HG02852 (cell line): Measurements from ENCODE around the gene SPPL2C.

Experiments used
- ATAC-seq: cut with Tn5 transposase; IDR thresholded peaks from one replicate; pipeline ENCODE4 v1.9.1; 2021; ENCODE audit warnings: mild to moderate bottlenecking, moderate library complexity; ENCODE audit not compliant: unreplicated experiment

The SPPL2C gene

DNA sequence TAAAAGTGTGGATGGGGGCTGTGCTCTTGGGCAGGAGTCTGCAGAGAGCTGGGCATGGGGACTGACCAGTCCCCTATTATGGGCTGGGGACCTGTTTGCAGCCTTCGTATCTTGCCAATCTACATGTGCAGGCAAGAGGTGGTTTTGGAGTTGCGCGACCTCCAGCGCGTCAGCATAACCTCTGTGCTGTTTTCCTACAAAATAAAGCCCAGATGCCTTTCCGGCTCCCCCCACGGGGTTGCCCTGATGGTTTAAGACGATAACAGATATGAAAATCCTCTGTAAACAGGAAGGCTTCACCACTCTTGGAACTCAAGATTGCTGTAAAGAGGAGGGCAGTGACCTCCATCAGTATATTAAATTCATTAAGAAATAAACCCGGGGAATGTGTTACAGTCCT lies 16.5 kb upstream of the SPPL2C start:
- no peak for ATAC-seq

GRCh38 chr17:45828582-45829133 lies 16.0 kb upstream of the SPPL2C start:
- no peak for ATAC-seq

- ATAC-seq = no peak
Observed at GRCh38 chr17:45833920-45834319, 10.8 kb upstream of the SPPL2C start.

DNA sequence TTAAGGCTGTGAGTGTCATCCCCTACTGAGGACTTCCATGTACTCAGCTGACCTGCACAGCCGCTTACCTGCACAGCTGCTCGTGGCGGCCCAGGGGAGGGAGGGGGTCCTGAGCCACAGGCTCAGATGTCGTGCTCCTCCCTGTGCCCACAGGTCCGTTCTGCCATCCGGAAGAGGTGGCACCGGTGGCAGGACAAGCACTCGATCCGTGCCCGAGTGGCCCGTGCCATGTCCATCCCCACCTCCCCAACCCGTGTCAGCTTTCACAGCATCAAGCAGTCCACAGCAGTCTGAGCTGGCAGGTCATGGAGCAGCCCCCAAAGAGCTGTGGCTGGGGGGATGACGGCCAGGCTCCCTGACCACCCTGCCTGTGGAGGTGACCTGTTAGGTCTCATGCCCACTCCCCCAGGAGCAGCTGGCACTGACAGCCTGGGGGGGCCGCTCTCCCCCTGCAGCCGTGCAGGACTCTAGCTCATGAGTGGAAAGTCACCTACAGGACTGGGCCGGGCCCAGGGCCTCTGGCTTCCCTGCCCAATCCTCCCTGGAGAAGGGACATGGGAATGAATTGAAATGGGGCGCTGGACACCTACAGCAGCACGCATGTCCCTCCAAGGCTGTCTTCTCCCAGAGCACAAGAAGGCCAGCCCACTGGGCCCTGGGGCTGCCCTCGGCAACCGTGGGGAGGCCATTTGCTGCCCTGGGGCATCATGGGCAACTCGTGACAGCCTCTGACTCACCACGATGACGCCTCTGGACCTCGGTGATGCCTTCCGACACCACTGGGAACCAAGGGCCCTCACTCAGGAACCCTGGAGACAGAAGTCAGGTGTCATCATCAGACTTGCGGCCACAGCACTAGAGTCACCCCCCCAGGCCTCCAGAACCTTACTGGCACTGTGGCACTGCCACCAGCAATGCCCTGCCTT lies 9.9 kb upstream of the SPPL2C start:
- ATAC-seq = no peak

GRCh38 chr17:45835481-45835880 lies 9.2 kb upstream of the SPPL2C start:
- no peak for ATAC-seq

DNA sequence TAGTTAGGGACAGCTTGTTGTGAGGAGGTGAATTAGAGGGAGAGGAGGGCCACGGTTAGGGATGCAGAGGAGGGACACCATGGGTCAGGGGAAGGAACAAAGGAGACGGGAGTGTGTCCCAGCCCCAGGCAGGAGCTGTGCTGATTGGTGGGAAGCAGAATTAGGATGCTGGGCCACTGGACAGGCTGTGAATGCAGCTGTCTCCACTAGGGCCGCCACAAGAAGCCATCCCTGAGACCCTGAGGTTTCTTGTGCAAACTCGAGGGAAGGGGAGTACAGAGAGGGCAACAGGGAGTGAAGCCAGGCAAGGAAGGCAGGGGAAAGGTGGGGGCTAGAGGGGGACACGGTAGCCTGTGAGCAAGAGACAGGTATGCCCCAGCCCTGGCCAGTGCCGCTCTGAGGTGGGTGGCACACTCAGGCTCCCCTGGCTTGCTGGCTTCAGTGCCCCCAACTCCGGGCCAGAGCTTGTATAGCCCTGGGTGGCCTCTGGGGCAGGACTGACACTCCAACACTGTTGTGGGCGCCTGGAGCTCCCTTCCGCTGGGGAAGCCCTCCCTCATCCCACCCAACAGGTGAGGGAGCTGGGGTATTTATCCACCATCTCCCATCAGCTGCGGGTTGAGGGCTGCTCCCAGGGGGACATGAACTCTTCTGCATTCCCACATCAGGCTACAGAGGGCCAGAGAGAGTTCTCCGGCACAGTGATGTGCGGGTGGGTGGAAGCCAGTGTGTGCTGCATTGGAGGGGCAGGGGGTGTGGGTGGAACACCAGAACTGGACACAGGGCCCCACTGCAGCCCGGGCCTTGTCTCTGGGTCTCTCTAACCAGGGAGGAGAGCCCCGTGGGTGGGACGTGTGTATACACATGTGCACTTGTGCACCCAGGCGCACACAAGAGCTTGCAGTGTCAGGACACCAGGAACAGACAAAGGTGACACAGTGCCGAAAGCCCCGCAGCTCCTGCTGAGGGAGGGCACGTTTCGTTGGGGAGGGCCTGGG lies 8.3 kb upstream of the SPPL2C start:
- no peak for ATAC-seq

DNA sequence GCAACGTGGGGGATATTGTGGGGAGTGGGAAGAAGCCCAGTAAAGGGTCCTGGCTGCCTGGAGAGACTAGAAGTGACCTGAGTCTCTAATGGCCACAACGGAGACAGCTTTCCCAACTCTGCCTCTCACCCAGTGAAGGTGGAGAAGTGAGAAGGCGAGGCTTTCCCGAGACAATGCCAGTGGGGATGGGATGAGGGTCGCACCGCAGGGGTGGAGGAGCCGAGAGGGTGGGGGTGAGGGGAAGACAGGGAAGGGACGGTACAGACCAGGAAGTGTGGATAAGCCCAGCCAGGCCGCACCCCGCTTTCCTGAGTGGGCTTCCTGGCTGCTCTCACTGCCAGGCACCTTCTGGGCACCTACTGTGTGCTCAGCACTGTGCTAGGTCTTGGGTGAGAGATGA lies 7.5 kb upstream of the SPPL2C start:
- no peak for ATAC-seq

GRCh38 chr17:45837603-45838002 lies 7.1 kb upstream of the SPPL2C start:
- ATAC-seq = no peak

DNA sequence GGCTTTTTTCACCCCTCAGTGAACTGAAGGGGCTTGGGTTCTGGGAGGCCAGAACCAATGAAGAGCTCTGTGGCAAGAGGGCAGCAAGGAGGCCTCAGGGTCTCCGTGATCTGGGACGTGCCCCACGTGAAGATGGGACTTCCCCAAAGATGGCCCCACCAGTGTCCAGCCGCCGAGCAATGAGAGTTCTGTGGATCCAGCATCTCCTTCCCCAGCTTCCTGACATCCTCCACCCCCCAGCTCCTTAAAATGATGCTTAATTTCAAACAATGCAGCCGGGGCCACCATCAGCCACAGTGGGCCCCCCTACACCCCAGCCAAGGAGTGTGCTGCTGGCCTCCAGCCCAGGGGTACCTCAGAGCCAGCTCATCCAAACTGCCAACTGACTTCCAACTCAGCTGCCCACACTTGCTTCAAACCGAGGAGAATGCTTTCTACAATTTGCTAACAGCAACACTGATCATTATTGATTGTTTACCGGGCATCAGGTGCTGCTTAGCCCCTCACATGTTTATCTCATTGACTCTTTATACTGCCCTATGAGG lies 5.9 kb upstream of the SPPL2C start:
- ATAC-seq = no peak

- no peak for ATAC-seq
Observed at GRCh38 chr17:45839442-45839841, 5.2 kb upstream of the SPPL2C start.

GRCh38 chr17:45841186-45841585 lies 3.5 kb upstream of the SPPL2C start:
- ATAC-seq = no peak

DNA sequence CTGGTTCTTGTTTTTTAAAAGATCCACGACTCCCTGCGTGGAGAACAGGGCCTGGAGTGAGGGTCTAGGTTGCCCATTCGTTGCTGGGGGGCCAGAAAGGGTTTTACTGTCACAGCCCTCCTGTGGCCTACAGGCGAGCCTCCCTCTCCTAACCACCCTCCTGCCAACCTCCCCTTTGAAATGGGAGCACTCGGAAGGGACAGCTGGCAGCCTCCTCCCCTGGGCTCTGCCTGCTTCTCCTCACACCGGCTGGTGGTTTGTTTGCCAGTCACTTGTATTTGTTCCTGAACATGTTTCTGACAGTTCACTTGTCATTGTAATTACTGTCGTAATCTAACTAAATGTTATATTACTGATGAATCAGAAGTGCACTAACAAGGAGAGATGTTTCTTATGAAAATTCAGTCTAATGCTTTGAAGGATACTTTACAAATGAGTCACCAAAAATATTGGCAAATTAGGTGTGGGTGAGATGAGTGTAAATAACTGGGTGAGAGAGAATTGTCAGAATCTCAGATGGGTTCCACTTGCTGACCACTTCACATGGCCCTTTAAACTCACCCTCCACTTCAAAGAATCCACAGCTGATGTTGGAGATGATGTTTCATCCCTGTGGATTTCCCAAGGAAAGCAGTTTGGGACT lies 2.7 kb upstream of the SPPL2C start:
- ATAC-seq = no peak

DNA sequence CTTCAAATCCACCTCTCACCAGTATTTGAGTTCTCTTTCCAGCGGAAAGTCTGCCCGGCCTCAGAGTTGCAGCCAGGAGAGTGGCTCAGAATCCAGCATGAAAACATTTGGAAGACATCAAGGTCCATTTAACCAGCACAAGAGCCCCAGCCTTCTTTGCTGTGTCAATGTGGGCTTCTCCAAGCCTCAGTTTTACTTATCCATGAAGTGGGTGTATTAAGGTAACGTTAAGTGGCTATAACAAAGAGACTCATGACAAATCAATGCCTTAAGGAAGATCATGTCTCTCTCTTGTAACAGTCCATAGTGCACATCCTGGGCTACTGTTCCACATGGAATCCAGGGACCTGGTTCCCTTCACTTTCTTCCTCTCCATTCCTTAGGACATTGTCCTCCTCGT lies 959 bp upstream of the SPPL2C start:
- no peak for ATAC-seq

- no peak for ATAC-seq
Observed at GRCh38 chr17:45845376-45846185, 900 bp downstream of the SPPL2C start.

DNA sequence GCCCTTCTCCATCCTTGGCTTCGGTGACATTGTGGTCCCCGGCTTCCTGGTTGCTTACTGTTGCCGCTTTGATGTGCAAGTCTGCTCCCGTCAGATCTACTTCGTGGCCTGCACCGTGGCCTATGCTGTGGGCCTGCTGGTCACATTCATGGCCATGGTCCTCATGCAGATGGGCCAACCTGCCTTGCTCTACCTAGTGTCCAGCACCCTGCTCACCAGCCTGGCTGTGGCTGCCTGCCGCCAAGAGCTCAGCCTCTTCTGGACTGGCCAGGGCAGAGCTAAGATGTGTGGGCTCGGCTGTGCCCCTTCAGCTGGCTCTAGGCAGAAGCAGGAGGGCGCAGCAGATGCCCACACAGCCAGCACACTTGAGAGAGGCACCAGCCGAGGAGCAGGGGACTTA lies 1.5 kb downstream of the SPPL2C start:
- ATAC-seq = no peak

- no peak for ATAC-seq
Observed at GRCh38 chr17:45846646-45847045, 2.0 kb downstream of the SPPL2C start.

GRCh38 chr17:45847101-45847500 lies 2.4 kb downstream of the SPPL2C start:
- no peak for ATAC-seq

DNA sequence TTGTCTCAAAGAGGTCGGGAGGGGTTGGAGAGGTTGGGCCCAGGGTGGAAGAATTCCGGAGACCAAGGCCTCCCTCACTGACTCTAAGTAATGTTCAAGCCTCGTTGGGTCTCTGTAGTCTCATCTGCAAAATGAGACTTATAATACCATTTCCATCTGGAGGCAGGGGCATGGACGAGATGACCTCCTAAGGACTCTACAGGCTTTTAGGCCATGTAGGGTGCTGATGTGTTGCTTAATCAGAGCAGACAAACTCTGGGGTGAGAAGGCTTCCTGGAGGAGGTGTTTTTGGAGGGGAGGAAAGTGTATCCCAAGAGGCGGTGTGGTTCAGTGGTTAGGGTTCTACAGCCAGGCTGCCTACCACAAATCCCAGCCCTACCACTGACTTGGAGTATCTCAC lies 3.1 kb downstream of the SPPL2C start:
- no peak for ATAC-seq

DNA sequence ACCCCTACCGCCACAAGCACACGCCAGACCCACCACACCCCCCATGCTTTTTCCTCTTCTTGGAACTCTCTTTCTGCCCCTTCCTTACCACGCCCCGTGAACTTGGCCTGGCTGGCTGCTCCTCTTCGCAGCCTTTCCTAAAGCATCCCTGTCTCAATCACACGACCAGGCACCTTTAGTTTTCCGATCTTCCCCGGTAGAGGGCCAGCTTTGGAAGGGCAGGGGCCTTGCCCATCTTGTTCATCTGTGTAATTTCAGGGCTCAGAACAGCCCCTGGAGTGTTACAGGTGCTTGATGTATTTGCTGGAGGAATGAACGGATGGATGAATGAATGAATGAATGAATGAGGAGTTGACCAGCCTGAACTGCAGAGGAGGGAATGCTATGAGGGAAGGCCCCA lies 3.7 kb downstream of the SPPL2C start:
- no peak for ATAC-seq
